Heart left ventricle (tissue), 13 donors: Measurements from ENCODE around the gene MYO1B.

ENCODE experiments used
- POLR2A ChIP-seq, 2 donors: fragments of 450-650 bp; IDR thresholded peaks; one replicate each; pipeline ENCODE4 v1.6.1; 2017; ENCODE audit warnings: antibody characterized with exemption in 2 of 2, mild to moderate bottlenecking in 2 of 2, moderate library complexity in 2 of 2
- TF ChIP-seq, protein P1 (sequence below), 12 donors: fragments of 200-600 bp; sonication (generic) in 4 of 12; IDR thresholded peaks; one replicate each; pipeline versions ENCODE4 v1.5.0 to v1.8.0; 2018 to 2022; ENCODE audit warnings: antibody characterized with exemption in 12 of 12, mild to moderate bottlenecking in 5 of 12
- donor health status: ischemic (EF 13 %, LVEDD 7.1; RV severe dilation, severe dysfunction).
- donor health status: DM: no; HTN: yes; CAD: no.
- donor health status: DM: no; HTN: no; CAD: no.
- donor health status: ischemic (EF 25% LVEDD 6.9; RV normal size, moderate dysfunction).
- donor health status: ischemic (EF 25% LVEDD 5.7; RV mildly dilated, moderate dysfunction).
- donor health status: ischemic (EF 35%, LVEDD 5.7; RV mildly dilated, moderate dysfunction).
- donor health status: nonischemic (EF 11% LVEDD 7.7; RV severe dilation, severe dysfunction).
- donor health status: DM: yes; HTN: yes; CAD: no.
- donor health status: PGD.
- donor health status: ischemic (EF 29% LVEDD 5.4; RV normal size, mild dysfunction).
- donor health status: nonischemic (EF 23%, LVEDD 6.1; RV moderate dilation, normal function).

GRCh38 chr2:191376981-191377629 lies 131.9 kb downstream of the MYO1B start:
- no peak for TF ChIP-seq POLR2A (IDR thresholded peaks at IDR 0.05)
- TF ChIP-seq, protein P1, sequence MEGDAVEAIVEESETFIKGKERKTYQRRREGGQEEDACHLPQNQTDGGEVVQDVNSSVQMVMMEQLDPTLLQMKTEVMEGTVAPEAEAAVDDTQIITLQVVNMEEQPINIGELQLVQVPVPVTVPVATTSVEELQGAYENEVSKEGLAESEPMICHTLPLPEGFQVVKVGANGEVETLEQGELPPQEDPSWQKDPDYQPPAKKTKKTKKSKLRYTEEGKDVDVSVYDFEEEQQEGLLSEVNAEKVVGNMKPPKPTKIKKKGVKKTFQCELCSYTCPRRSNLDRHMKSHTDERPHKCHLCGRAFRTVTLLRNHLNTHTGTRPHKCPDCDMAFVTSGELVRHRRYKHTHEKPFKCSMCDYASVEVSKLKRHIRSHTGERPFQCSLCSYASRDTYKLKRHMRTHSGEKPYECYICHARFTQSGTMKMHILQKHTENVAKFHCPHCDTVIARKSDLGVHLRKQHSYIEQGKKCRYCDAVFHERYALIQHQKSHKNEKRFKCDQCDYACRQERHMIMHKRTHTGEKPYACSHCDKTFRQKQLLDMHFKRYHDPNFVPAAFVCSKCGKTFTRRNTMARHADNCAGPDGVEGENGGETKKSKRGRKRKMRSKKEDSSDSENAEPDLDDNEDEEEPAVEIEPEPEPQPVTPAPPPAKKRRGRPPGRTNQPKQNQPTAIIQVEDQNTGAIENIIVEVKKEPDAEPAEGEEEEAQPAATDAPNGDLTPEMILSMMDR (IDR thresholded peaks at IDR 0.05): no peak
